Measurements from ENCODE around the gene MNT. TPM values are rescaled to one million over a fixed set of nuclear protein-coding genes. Genes with fewer than 3 reads are reported as not detected.

MNT gene
- total RNA-seq, 1 donor from 2014 or later: 4.5 TPM

GRCh38 chr17:2363851-2364762 lies 36.8 kb downstream of the MNT start:
- DNase-seq (ENCODE audit: low read depth) (no peak), FAIRE-seq (peak; percentile 58)
- Histone ChIP-seq H3K27me3 (ENCODE audit: control insufficient read depth, insufficient read depth, low read length) (no peaks in the 10 kb centered on the region), H3K4me3 (ENCODE audit: low read depth, low read length) (no peak overlapping the region), H3K36me3 (ENCODE audit: control insufficient read depth, insufficient read depth, low read length) (peaks cover 22% of the 10 kb centered on the region)
- TF ChIP-seq, protein P1, sequence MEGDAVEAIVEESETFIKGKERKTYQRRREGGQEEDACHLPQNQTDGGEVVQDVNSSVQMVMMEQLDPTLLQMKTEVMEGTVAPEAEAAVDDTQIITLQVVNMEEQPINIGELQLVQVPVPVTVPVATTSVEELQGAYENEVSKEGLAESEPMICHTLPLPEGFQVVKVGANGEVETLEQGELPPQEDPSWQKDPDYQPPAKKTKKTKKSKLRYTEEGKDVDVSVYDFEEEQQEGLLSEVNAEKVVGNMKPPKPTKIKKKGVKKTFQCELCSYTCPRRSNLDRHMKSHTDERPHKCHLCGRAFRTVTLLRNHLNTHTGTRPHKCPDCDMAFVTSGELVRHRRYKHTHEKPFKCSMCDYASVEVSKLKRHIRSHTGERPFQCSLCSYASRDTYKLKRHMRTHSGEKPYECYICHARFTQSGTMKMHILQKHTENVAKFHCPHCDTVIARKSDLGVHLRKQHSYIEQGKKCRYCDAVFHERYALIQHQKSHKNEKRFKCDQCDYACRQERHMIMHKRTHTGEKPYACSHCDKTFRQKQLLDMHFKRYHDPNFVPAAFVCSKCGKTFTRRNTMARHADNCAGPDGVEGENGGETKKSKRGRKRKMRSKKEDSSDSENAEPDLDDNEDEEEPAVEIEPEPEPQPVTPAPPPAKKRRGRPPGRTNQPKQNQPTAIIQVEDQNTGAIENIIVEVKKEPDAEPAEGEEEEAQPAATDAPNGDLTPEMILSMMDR (IDR thresholded peaks at IDR 0.05; ENCODE audit: insufficient read depth, low read length, severe bottlenecking): no peak

- FAIRE-seq: no peak
- H3K27me3 ChIP-seq (ENCODE audit: control insufficient read depth, insufficient read depth, low read length): no peaks in the 10 kb centered on the region
- no peak for DNase-seq (ENCODE audit: low read depth)
- no peak overlapping the region for H3K4me3 ChIP-seq (ENCODE audit: low read depth, low read length)
- TF ChIP-seq, protein P1 (IDR thresholded peaks at IDR 0.05; ENCODE audit: insufficient read depth, low read length, severe bottlenecking): no peak
- H3K36me3 ChIP-seq (ENCODE audit: control insufficient read depth, insufficient read depth, low read length): peaks cover 22% of the 10 kb centered on the region
Observed at GRCh38 chr17:2363318-2363717, 37.5 kb downstream of the MNT start.

GRCh38 chr17:2362881-2363280 lies 38.0 kb downstream of the MNT start:
- Histone ChIP-seq H3K36me3 (ENCODE audit: control insufficient read depth, insufficient read depth, low read length) (peaks cover 19% of the 10 kb centered on the region), H3K27me3 (ENCODE audit: control insufficient read depth, insufficient read depth, low read length) (no peaks in the 10 kb centered on the region), H3K4me3 (ENCODE audit: low read depth, low read length) (no peak overlapping the region)
- DNase-seq (ENCODE audit: low read depth) (no peak), FAIRE-seq (no peak)
- TF ChIP-seq, protein P1 (IDR thresholded peaks at IDR 0.05; ENCODE audit: insufficient read depth, low read length, severe bottlenecking): no peak

DNA sequence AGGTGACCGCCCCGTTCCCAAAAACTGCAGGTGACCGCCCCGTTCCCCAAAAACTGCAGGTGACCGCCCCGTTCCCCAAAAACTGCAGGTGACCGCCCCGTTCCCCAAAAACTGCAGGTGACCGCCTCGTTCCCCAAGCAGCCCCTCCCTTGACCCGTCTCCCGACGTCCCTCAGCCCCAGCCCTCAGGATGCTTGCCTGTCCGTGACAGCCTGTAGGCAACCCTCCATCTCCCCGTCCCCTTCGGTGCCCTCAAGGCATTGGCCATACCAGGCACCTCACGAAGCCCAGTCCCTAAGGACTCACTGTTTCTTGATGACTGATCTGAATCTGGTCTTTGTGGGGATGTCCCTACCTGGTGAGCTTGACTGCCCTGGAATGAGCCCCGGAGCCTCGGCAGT lies 38.4 kb downstream of the MNT start:
- no peak overlapping the region for H3K4me3 ChIP-seq (ENCODE audit: low read depth, low read length)
- FAIRE-seq (no peak), DNase-seq (ENCODE audit: low read depth) (no peak)
- no peaks in the 10 kb centered on the region for H3K27me3 ChIP-seq (ENCODE audit: control insufficient read depth, insufficient read depth, low read length)
- H3K36me3 ChIP-seq (ENCODE audit: control insufficient read depth, insufficient read depth, low read length): peaks cover 19% of the 10 kb centered on the region
- TF ChIP-seq, protein P1 (IDR thresholded peaks at IDR 0.05; ENCODE audit: insufficient read depth, low read length, severe bottlenecking): no peak

DNA sequence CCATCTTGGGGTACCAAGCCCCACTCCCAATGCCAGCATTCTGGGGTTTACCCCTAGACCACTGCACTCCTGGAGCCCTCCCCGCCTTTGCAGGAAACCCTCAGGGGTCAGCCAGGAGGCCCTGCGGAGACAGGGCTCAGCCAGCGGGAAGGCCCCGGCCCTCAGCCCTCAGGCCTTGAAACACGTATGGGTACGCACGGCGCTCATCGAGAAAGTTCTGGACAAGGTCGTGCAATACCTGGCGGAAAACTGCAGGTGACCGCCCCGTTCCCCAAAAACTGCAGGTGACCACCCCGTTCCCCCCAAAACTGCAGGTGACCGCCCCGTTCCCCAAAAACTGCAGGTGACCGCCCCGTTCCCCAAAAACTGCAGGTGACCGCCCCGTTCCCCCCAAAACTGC lies 38.8 kb downstream of the MNT start:
- FAIRE-seq (no peak), DNase-seq (ENCODE audit: low read depth) (no peak)
- TF ChIP-seq, protein P1 (IDR thresholded peaks at IDR 0.05; ENCODE audit: insufficient read depth, low read length, severe bottlenecking): no peak
- H3K36me3 ChIP-seq (ENCODE audit: control insufficient read depth, insufficient read depth, low read length): peaks cover 19% of the 10 kb centered on the region
- no peaks in the 10 kb centered on the region for H3K27me3 ChIP-seq (ENCODE audit: control insufficient read depth, insufficient read depth, low read length)
- no peak overlapping the region for H3K4me3 ChIP-seq (ENCODE audit: low read depth, low read length)
